Ammon's horn (tissue), 1 donor: ENCODE data around the gene ZNF682.
"Not testable (repeated sequence)": the region's sequence is repeated elsewhere in the genome, so short reads cannot be mapped to it uniquely, and the experiment has no call there.

Experiments
- DNase-seq: peaks from one replicate; pipeline ENCODE4 v3.0.0-alpha.2; 2016; ENCODE audit warnings: low spot score

The ZNF682 gene

DNA sequence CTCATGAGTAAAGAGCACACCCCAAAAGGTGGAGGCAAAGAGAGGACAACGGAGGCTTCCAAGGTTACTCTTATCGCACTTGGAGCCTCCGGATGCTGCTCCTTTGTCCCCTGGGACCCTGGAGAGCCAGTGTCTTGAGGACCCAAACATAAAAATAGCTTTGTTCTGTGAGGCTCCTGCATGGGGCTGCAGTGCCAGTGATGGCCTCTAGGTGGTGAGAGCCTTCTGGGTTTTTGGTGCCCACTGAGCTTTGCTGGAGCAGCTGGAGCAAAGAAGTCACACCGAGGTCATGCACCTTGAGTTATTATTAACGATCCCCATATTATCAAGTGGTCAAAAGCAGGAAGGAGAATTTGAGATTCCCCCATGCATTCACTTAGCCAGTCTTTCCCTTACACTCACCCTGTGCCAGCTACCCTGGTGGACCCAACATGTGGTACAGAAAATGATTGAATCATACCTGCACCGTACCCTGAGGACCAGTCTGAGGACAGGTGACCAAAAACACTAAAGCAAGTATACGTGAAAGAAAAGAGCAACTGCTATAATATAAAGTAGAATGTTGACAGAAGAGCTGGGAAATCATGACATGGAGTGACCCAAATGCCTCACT, 41.5 kb downstream of the ZNF682 start:
- no peak for DNase-seq

DNA sequence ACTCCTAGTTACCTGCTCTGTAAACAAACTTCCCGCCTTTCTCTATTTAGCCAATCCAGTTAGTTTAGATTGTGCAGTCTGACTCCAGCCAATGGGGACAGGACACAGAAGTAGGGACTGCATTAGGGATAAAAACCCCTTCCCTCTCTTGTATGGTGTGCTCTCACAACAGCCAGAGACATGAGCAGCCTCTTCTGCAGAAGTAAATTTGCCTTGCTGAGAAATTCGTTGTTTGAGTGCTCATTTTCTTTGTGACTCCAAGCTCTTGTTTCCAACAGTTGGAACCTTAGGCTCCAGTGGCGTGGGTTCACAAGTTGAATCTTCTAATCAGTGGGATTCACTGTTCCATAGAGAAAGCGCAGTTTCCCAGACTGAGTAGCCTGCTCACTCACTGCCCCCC, 72.4 kb downstream of the ZNF682 start:
- no peak for DNase-seq

GRCh38 chr19:19966126-19966525, 73.2 kb downstream of the ZNF682 start:
- not testable (repeated sequence) for DNase-seq

DNA sequence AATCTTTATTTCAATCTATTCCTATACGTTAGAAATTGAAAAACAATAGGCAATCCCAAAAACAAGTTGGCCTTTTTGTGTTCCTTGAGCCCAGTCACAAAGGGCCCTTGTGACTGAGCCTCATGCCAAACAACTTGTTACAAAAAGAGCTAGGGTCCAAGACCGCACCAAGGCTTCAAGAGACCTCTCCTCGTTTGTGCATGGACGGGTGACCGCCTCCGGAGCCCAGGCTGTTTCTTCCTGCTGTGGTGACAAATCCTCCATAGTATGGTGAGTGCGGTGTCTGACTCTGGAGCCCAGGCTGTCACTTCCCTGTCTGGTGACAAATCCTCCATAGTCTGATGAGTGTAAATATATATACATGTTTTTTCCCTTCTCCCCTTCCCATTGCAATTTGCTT, 74.9 kb downstream of the ZNF682 start:
- DNase-seq: no peak

DNA sequence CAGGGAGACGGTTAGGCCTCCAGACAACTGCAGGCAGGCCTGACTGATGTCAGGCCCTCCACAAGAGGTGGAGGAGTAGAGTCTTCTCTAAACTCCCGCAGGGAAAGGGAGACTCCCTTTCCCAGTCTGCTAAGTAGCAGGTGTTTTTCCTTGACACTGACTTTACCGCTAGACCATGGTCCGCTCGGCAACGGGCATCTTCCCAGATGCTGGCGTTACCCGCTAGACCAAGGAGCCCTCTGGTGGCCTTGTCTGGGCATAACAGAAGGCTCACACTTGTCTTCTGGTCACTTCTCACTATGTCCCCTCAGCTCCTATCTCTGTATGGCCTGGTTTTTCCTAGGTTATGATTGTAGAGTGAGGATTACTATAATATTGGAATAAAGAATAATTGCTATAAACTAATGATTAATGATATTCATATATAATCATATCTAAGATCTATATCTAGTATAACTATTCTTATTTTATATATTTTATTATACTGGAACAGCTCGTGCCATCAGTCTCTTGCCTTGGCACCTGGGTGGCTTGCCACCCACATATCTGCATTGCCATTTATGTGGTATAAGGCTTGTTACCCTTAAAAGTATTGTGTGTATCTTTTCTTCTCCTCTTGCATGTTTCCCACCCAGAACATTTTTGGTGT, 80.0 kb downstream of the ZNF682 start:
- peak; percentile 75 for DNase-seq

DNA sequence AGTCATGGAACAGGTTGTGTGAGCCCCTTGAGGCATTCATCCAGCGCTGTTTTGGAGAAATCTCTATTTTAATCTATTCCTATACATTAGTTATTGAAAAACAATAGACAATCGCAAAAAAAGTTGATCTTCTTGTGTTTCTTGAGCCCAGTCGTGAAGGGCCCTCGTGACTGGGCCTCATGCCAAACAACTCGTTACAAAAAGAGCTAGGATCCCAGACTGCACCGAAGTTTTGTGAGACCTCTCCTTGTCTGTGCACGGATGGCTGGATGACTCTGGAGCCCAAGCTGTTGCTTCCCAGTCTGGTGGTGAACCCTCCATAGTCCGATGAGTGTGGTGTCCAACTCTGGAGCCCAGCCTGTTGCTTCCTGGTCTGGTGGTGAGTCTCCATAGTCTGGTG, 81.5 kb downstream of the ZNF682 start:
- not testable (repeated sequence) for DNase-seq

GRCh38 chr19:19956434-19957075, 82.8 kb downstream of the ZNF682 start:
- DNase-seq: peak; percentile 12

DNA sequence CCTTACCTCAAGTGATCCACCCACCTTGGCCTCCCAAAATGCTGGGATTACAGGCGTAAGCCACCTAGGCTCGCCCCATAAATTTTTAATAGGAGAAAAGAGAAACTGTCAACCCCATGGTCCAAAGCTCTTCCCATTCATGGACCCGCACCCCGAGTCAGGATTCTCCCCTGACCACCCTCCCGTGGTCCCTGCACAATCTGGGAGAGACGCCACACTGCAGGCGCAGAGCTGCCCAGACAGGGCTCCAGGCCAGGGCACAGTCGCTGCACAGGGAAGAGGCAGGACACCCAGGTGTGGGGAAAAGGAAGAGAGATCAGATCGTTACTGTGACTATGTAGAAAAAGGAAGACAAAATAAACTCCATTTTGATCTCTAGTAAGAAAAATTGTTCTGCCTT, 84.1 kb downstream of the ZNF682 start:
- DNase-seq: no peak
